CD1c-positive myeloid dendritic cell (primary cell): Measurements from ENCODE around the gene PJVK.

Source experiments
- DNase-seq: peaks from one replicate; pipeline ENCODE4 v3.0.0-alpha.2; 2016; ENCODE audit errors: extremely low spot score

PJVK gene

GRCh38 chr2:178480227-178481181 is 29.3 kb downstream of the PJVK start, which contains the start of gene PLEKHA3:
PLEKHA3 (plus strand) TSS chr2:178480457; CDS start chr2:178480870, 413 bp downstream.
- DNase-seq, result peak; percentile 98

GRCh38 chr2:178482437-178482836 is 31.3 kb downstream of the PJVK start:
- DNase-seq, result no peak

- DNase-seq, result no peak
Observed at GRCh38 chr2:178484245-178485041, 33.3 kb downstream of the PJVK start.

DNA sequence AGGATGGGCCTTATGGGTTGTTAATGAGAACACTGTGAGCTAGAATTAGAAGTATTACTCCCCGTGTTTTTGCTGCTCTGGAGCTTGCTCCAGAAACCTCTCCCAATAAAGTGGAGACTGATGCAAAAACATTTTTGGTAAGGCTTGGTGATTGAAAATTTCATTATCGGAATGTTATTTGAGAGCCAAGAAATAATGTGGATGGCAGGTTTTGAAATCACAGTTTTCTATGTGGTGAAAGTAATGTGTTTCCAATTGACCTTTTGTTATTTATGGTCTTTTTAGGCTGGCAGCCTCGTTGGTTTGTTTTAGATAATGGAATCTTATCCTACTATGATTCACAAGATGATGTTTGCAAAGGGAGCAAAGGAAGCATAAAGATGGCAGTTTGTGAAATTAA is 34.2 kb downstream of the PJVK start:
- DNase-seq, result no peak

DNA sequence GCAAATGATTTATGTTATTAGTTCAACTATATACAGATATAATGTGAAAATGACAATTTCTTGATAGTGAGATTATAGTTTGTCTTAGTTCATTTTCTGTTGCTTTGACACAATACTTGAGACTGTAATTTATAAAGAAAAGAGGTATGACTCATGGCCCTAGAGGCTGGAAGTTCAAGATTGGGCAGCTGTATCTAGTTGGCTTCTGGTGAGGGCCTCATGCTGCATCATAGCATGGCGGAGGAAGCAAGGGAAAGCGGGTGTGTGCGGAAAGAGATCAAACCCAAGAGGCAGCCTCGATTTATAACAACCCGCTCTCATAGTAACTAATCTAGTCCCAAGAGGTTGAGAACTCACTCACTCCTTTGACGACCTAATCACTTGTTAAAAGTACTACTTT is 40.4 kb downstream of the PJVK start:
- DNase-seq, result no peak

- DNase-seq, result no peak
Observed at GRCh38 chr2:178496049-178496448, 44.9 kb downstream of the PJVK start.

- no peak for DNase-seq
Observed at GRCh38 chr2:178498137-178498536, 47.0 kb downstream of the PJVK start.

DNA sequence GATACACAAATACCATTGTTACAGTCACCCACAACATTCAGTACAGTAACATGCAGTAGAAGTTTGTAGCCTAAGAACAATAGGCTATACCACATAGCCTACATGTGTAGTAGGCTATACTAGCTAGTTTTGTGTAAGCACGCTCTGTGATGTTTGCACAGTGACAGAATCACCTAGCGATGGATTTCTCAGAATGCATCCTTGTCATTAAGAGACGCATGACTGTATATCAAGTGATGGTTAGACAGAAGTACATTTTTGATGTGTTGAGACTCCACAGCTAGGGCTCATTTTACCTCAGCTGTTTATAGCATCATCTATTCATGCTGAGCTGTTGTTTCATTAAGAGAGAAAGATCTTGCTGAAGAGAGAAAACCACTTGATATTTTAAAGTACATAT is 48.5 kb downstream of the PJVK start:
- no peak for DNase-seq

GRCh38 chr2:178502751-178503150 is 51.6 kb downstream of the PJVK start:
- no peak for DNase-seq

DNA sequence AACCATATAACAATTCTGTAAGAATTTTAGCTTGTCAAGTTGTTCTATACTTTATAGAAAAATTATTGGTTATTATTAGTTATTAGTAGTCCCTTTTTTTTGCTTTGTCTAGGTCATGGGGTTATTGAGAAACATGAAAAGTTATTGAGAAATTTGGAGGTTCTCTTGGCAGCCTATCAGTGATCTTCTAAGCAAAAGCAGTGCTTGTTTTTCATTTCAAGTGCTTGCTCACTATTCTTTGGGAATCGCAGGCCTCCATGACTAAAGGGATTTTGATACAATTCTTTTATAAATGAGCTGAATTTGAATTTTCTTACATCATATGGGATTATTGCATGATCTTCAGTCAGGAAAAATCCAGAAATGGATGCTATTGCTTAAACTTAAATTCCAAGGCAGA is 54.9 kb downstream of the PJVK start:
- no peak for DNase-seq

GRCh38 chr2:178506524-178506923 is 55.3 kb downstream of the PJVK start:
- DNase-seq, result no peak

DNA sequence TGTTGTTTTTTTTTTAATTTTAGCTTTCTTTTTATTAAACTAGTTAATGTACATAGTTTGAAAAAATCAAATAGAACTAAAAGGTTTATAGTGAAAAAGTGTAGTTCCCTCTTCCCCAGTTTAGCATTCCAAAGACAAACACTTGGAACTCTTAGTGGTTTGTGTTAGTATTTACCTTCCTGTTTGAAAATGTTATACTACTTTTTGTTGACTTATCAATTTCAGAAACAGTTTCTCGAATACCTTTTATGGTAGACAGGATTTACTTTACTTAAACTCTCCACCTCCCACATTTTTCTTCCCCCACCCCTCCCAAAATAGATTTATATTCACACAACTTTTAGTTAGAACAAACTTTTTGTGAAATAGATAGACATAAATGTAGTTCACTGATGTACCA is 55.8 kb downstream of the PJVK start:
- no peak for DNase-seq

- no peak for DNase-seq
Observed at GRCh38 chr2:178508646-178509045, 57.5 kb downstream of the PJVK start.

GRCh38 chr2:178510384-178510783 is 59.2 kb downstream of the PJVK start:
- DNase-seq, result no peak
